Caco-2 (cell line): ENCODE results near the gene TAF1B. TPM values are rescaled to one million over a fixed set of nuclear protein-coding genes. Genes with fewer than 3 reads are reported as not detected.

Experiments
- BruUV-seq: library from RNA; stranded (reverse); fragments of 400-500 nt; replicated peaks from 2 replicates; lab custom pipeline; 2021; lab: Mats Ljungman, UMichigan
- CTCF ChIA-PET: fragments of 300-600 bp; sonication (Branson Sonifier 250); formaldehyde crosslinking; loops from one replicate; lab custom pipeline; 2022; ENCODE audit warnings: antibody characterized with exemption; lab: Charles Lee
- POLR2A ChIA-PET: fragments of 300-600 bp; sonication (Branson Sonifier 250); formaldehyde crosslinking; loops from one replicate; lab custom pipeline; 2022; ENCODE audit warnings: antibody characterized with exemption; lab: Charles Lee
- DNase-seq, 2 experiments: peaks; one replicate each; pipeline versions ENCODE4 v3.0.0 to v3.0.0-alpha.2; 2020 to 2022
- H3K27me3 ChIP-seq: replicated peaks from 2 replicates; pipeline ENCODE4 v1.6.0; 2011; ENCODE audit warnings: low read length; ENCODE audit not compliant: control insufficient read depth, insufficient read depth
- H3K36me3 ChIP-seq: 2 replicates; pipeline ENCODE4 v1.5.1; 2011; ENCODE audit warnings: low read length; ENCODE audit not compliant: control insufficient read depth, insufficient read depth
- H3K4me1 ChIP-seq: fragments of 250-450 bp; sonication (Bioruptor Pico); 2 replicates; pipeline ENCODE4 v1.5.1; 2020; ENCODE audit warnings: mild to moderate bottlenecking
- H3K4me3 ChIP-seq: 2 replicates; pipeline ENCODE4 v1.5.1; 2011; ENCODE audit warnings: low read depth, mild to moderate bottlenecking, control low read depth, low read length
- H3K9me3 ChIP-seq: fragments of 250-450 bp; sonication (Bioruptor Pico); 2 replicates; pipeline ENCODE4 v1.5.1; 2020; ENCODE audit warnings: mild to moderate bottlenecking, moderate library complexity
- H3K27ac Mint-ChIP-seq: one replicate; pipeline ENCODE4 v1.8.0; 2022; ENCODE audit warnings: mixed read lengths; ENCODE audit not compliant: unreplicated experiment
- H3K27me3 Mint-ChIP-seq: one replicate; pipeline ENCODE4 v1.8.0; 2022; ENCODE audit warnings: mixed read lengths; ENCODE audit not compliant: insufficient read depth, unreplicated experiment
- H3K36me3 Mint-ChIP-seq: one replicate; pipeline ENCODE4 v1.8.0; 2022; ENCODE audit warnings: mild to moderate bottlenecking, mixed read lengths; ENCODE audit not compliant: insufficient read depth, unreplicated experiment
- H3K4me1 Mint-ChIP-seq: one replicate; pipeline ENCODE4 v1.8.0; 2022; ENCODE audit warnings: low read depth, mixed read lengths; ENCODE audit not compliant: unreplicated experiment
- H3K4me3 Mint-ChIP-seq: one replicate; pipeline ENCODE4 v1.8.0; 2022; ENCODE audit warnings: mild to moderate bottlenecking, moderate library complexity, mixed read lengths; ENCODE audit not compliant: unreplicated experiment
- H3K9me3 Mint-ChIP-seq: one replicate; pipeline ENCODE4 v1.8.0; 2022; ENCODE audit warnings: mixed read lengths; ENCODE audit not compliant: unreplicated experiment
- CTCF ChIP-seq, 2 experiments: fragments of 200-600 bp in 1 of 2; IDR thresholded peaks; 1 replicate in 1 of 2; 2 replicates in 1 of 2; pipeline versions ENCODE4 v1.5.1 to v1.8.0; 2011 to 2022; ENCODE audit warnings: antibody characterized with exemption in 1 of 2, control low read depth in 1 of 2, inconsistent platforms in 1 of 2, low read depth in 1 of 2, low read length in 1 of 2, mild to moderate bottlenecking in 1 of 2, moderate library complexity in 1 of 2; ENCODE audit not compliant: insufficient read depth in 1 of 2, severe bottlenecking in 1 of 2, unreplicated experiment in 1 of 2
- intact Hi-C: fragments of 100-400 bp; cut with micrococcal nuclease; formaldehyde crosslinking; loops from one replicate; pipeline ENCODE4 v1.10.0; 2022; ENCODE audit not compliant: unreplicated experiment
- total RNA-seq: library from RNA; stranded (reverse); gene quantifications from 2 replicates; pipeline ENCODE4 v1.2.3, GENCODE V29; 2022

TAF1B gene
- total RNA-seq, 1 experiment from 2014 or later = 24.8 TPM

GRCh38 chr2:9815844-9816279 lies 27.4 kb upstream of the TAF1B start:
- no peaks in the 10 kb centered on the region for H3K9me3 ChIP-seq
- ChIA-PET POLR2A (interaction anchor here (1.8 kb wide), 1 partner anchor 27 kb away, joined by 6 read pairs; the partner anchor contains the start of gene TAF1B), CTCF (interaction anchor here (0.6 to 3.6 kb wide), 3 partner anchors 16 to 111 kb away, joined by 3 to 23 read pairs (median 17); partner anchors contain the start of gene TAF1B)
- no peaks in the 10 kb centered on the region for H3K9me3 Mint-ChIP-seq
- H3K27me3 Mint-ChIP-seq = no peaks in the 10 kb centered on the region
- no peak for TF ChIP-seq CTCF (IDR thresholded peaks at IDR 0.05; ENCODE audit: insufficient read depth in 1 of 2, low read depth in 1 of 2, low read length in 1 of 2, severe bottlenecking in 1 of 2, unreplicated experiment in 1 of 2)
- H3K4me3 Mint-ChIP-seq = no peak overlapping the region
- H3K27ac Mint-ChIP-seq = no peak overlapping the region
- no peak overlapping the region for H3K4me3 ChIP-seq
- BruUV-seq = no TSS peak
- DNase-seq = no peak
- H3K36me3 Mint-ChIP-seq = peaks cover 6% of the 10 kb centered on the region
- H3K36me3 ChIP-seq = no peaks in the 10 kb centered on the region
- H3K27me3 ChIP-seq = no peaks in the 10 kb centered on the region
- no peaks in the 10 kb centered on the region for H3K4me1 Mint-ChIP-seq
- intact Hi-C loops = loop anchor here (10.0 kb wide), 1 partner anchor 619 kb away; no protein-coding TSS in a partner anchor
- peaks cover 8% of the 10 kb centered on the region; the same call in 1 of the 2 replicates for H3K4me1 ChIP-seq

GRCh38 chr2:9818097-9818496 lies 25.2 kb upstream of the TAF1B start:
- POLR2A ChIA-PET = no interaction called here
- no peak overlapping the region for H3K4me3 ChIP-seq
- CTCF ChIA-PET = interaction anchor here (0.7 kb wide), 1 partner anchor 91 kb away, joined by 4 read pairs; no protein-coding TSS in a partner anchor
- no peak for DNase-seq
- no peak for TF ChIP-seq CTCF (IDR thresholded peaks at IDR 0.05; ENCODE audit: insufficient read depth in 1 of 2, low read depth in 1 of 2, low read length in 1 of 2, severe bottlenecking in 1 of 2, unreplicated experiment in 1 of 2)
- Mint-ChIP-seq H3K27ac (no peak overlapping the region), H3K27me3 (no peaks in the 10 kb centered on the region), H3K4me1 (no peaks in the 10 kb centered on the region), H3K4me3 (no peak overlapping the region), H3K36me3 (peaks cover under 1% of the 10 kb centered on the region), H3K9me3 (no peaks in the 10 kb centered on the region)
- no peaks in the 10 kb centered on the region for H3K9me3 ChIP-seq
- intact Hi-C loops = loop anchor here (10.0 kb wide), 1 partner anchor 617 kb away; no protein-coding TSS in a partner anchor
- H3K36me3 ChIP-seq = no peaks in the 10 kb centered on the region
- no peaks in the 10 kb centered on the region for H3K27me3 ChIP-seq
- peaks cover 8% of the 10 kb centered on the region; the same call in 1 of the 2 replicates for H3K4me1 ChIP-seq
- BruUV-seq = no TSS peak

- H3K36me3 ChIP-seq = no peaks in the 10 kb centered on the region
- no peaks in the 10 kb centered on the region for H3K27me3 ChIP-seq
- no peaks in the 10 kb centered on the region for H3K9me3 ChIP-seq
- no TSS peak for BruUV-seq
- H3K9me3 Mint-ChIP-seq = no peaks in the 10 kb centered on the region
- TF ChIP-seq CTCF (IDR thresholded peaks at IDR 0.05; ENCODE audit: insufficient read depth in 1 of 2, low read depth in 1 of 2, low read length in 1 of 2, severe bottlenecking in 1 of 2, unreplicated experiment in 1 of 2) = no peak
- no peak for DNase-seq
- no peak overlapping the region for H3K4me3 ChIP-seq
- no peak overlapping the region for H3K27ac Mint-ChIP-seq
- ChIA-PET POLR2A (no interaction called here), CTCF (interaction anchor here (0.7 kb wide), 1 partner anchor 224 kb away, joined by 9 read pairs; the partner anchor contains the start of gene KLF11)
- no peaks in the 10 kb centered on the region for H3K36me3 Mint-ChIP-seq
- no peaks in the 10 kb centered on the region for H3K4me1 Mint-ChIP-seq
- peaks cover 8% of the 10 kb centered on the region; the same call in 1 of the 2 replicates for H3K4me1 ChIP-seq
- H3K27me3 Mint-ChIP-seq = no peaks in the 10 kb centered on the region
- intact Hi-C loops = loop anchor here (10.0 kb wide), 1 partner anchor 615 kb away; no protein-coding TSS in a partner anchor
- no peak overlapping the region for H3K4me3 Mint-ChIP-seq
These were observed 23.7 kb upstream of the TAF1B start for GRCh38 chr2:9819551-9819950.
